ENCODE data around the gene SRCAP. TPM values are rescaled to one million over a fixed set of nuclear protein-coding genes. Genes with fewer than 3 reads are reported as not detected.

The SRCAP gene
- total RNA-seq, 1 experiment from 2014 or later: 57.4 TPM

DNA sequence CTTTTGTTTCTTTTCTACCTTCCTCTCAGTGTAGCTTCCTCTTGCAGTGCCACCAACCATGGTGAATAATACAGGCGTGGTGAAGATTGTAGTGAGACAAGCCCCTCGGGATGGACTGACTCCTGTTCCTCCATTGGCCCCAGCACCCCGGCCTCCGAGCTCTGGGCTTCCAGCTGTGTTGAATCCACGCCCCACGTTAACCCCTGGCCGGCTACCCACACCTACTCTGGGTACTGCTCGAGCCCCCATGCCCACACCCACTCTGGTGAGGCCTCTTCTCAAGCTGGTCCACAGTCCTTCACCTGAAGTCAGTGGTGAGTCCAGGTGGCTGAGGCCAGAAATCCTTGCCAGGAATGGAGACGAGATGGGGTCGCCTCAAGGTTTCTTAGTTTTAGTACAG is 23.9 kb downstream of the SRCAP start:
- peaks cover 11% of the 10 kb centered on the region for H3K36me3 ChIP-seq (ENCODE audit: control insufficient read depth, insufficient read depth, low read length)
- H3K27me3 Mint-ChIP-seq (ENCODE audit: insufficient read depth, unreplicated experiment): no peaks in the 10 kb centered on the region
- intact Hi-C loops (cut with micrococcal nuclease; ENCODE audit: unreplicated experiment): no loop called here
- POLR2A ChIA-PET: no interaction called here
- DNase-seq: no peak
- H3K4me3 ChIP-seq (ENCODE audit: low read depth, low read length): no peak overlapping the region
- CTCF ChIA-PET: interaction anchor here (1.0 kb wide), 1 partner anchor 17 kb away, joined by 3 read pairs; a partner anchor contains a TSS
- no peaks in the 10 kb centered on the region for H3K9me3 Mint-ChIP-seq (ENCODE audit: unreplicated experiment)
- H3K36me3 Mint-ChIP-seq (ENCODE audit: insufficient read depth, unreplicated experiment): peaks cover 97% of the 10 kb centered on the region
- no peak overlapping the region for H3K4me3 Mint-ChIP-seq (ENCODE audit: unreplicated experiment)
- H3K27me3 ChIP-seq (replicated peaks; ENCODE audit: control insufficient read depth, insufficient read depth, low read length): no peaks in the 10 kb centered on the region
- TF ChIP-seq CTCF (IDR thresholded peaks at IDR 0.05; ENCODE audit: insufficient read depth in 1 of 2, low read depth in 1 of 2, low read length in 1 of 2, severe bottlenecking in 1 of 2, unreplicated experiment in 1 of 2): no peak
- no peaks in the 10 kb centered on the region for H3K4me1 ChIP-seq
- no TSS peak for BruUV-seq (replicated peaks)
- H3K27ac Mint-ChIP-seq (ENCODE audit: unreplicated experiment): no peak overlapping the region
- H3K4me1 Mint-ChIP-seq (ENCODE audit: low read depth, unreplicated experiment): peaks cover 6% of the 10 kb centered on the region
- H3K9me3 ChIP-seq: no peaks in the 10 kb centered on the region

- ChIA-PET POLR2A (interaction anchor here (0.6 kb wide), 1 partner anchor 25 kb away, joined by 3 read pairs; the partner anchor contains the start of gene SRCAP), CTCF (no interaction called here)
- Mint-ChIP-seq H3K4me3 (ENCODE audit: unreplicated experiment) (no peak overlapping the region), H3K9me3 (ENCODE audit: unreplicated experiment) (no peaks in the 10 kb centered on the region), H3K36me3 (ENCODE audit: insufficient read depth, unreplicated experiment) (peaks cover 94% of the 10 kb centered on the region), H3K27ac (ENCODE audit: unreplicated experiment) (peak overlapping the region; percentile 53), H3K27me3 (ENCODE audit: insufficient read depth, unreplicated experiment) (no peaks in the 10 kb centered on the region), H3K4me1 (ENCODE audit: low read depth, unreplicated experiment) (peaks cover 6% of the 10 kb centered on the region)
- H3K4me1 ChIP-seq: no peaks in the 10 kb centered on the region
- no peaks in the 10 kb centered on the region for H3K9me3 ChIP-seq
- TF ChIP-seq CTCF (IDR thresholded peaks at IDR 0.05; ENCODE audit: insufficient read depth in 1 of 2, low read depth in 1 of 2, low read length in 1 of 2, severe bottlenecking in 1 of 2, unreplicated experiment in 1 of 2): no peak
- no peak for DNase-seq
- H3K4me3 ChIP-seq (ENCODE audit: low read depth, low read length): no peak overlapping the region
- intact Hi-C loops (cut with micrococcal nuclease; ENCODE audit: unreplicated experiment): no loop called here
- H3K27me3 ChIP-seq (replicated peaks; ENCODE audit: control insufficient read depth, insufficient read depth, low read length): no peaks in the 10 kb centered on the region
- BruUV-seq (replicated peaks): TSS peak; percentile 18
- H3K36me3 ChIP-seq (ENCODE audit: control insufficient read depth, insufficient read depth, low read length): peaks cover 11% of the 10 kb centered on the region
Observed at GRCh38 chr16:30723725-30724355, 24.9 kb downstream of the SRCAP start.

DNA sequence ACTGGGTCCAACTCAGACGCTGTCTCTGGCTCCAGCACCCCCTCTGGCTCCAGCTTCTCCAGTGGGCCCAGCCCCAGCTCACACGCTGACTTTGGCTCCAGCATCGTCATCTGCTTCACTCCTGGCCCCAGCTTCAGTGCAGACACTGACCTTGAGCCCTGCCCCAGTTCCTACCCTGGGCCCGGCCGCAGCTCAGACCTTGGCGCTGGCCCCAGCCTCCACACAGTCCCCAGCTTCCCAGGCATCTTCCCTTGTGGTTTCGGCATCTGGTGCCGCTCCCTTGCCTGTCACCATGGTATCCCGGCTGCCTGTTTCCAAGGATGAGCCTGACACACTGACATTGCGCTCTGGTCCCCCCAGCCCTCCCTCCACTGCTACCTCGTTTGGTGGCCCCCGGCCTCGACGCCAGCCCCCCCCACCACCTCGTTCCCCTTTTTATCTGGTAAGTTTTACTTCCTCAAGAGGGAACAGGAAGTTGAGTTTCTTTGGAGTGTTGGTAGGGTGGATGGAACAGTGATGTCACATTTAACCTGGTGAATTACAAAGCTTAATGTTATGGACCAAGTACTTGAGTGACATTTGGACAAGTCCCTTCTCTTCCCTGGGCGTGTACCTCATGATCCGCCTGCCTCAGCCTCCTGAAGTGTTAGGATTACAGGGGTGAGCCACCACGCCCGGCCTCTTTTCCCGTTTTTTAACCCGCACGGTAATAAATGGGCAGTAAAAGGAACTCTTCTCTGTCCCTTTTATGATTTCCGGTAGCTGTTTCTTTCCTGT is 25.9 kb downstream of the SRCAP start:
- no peak overlapping the region for H3K27ac Mint-ChIP-seq (ENCODE audit: unreplicated experiment)
- no peak for DNase-seq
- POLR2A ChIA-PET: interaction anchor here (0.6 kb wide), 1 partner anchor 26 kb away, joined by 3 read pairs; the partner anchor contains the start of gene SRCAP
- no peaks in the 10 kb centered on the region for H3K27me3 ChIP-seq (replicated peaks; ENCODE audit: control insufficient read depth, insufficient read depth, low read length)
- peaks cover 13% of the 10 kb centered on the region for H3K36me3 ChIP-seq (ENCODE audit: control insufficient read depth, insufficient read depth, low read length)
- H3K9me3 Mint-ChIP-seq (ENCODE audit: unreplicated experiment): no peaks in the 10 kb centered on the region
- H3K9me3 ChIP-seq: no peaks in the 10 kb centered on the region
- CTCF ChIA-PET: no interaction called here
- H3K4me1 Mint-ChIP-seq (ENCODE audit: low read depth, unreplicated experiment): peaks cover 6% of the 10 kb centered on the region
- no TSS peak for BruUV-seq (replicated peaks)
- no peaks in the 10 kb centered on the region for H3K4me1 ChIP-seq
- no peak overlapping the region for H3K4me3 ChIP-seq (ENCODE audit: low read depth, low read length)
- no peak overlapping the region for H3K4me3 Mint-ChIP-seq (ENCODE audit: unreplicated experiment)
- H3K36me3 Mint-ChIP-seq (ENCODE audit: insufficient read depth, unreplicated experiment): peaks cover 97% of the 10 kb centered on the region
- H3K27me3 Mint-ChIP-seq (ENCODE audit: insufficient read depth, unreplicated experiment): no peaks in the 10 kb centered on the region
- intact Hi-C loops (cut with micrococcal nuclease; ENCODE audit: unreplicated experiment): no loop called here
- TF ChIP-seq CTCF (IDR thresholded peaks at IDR 0.05; ENCODE audit: insufficient read depth in 1 of 2, low read depth in 1 of 2, low read length in 1 of 2, severe bottlenecking in 1 of 2, unreplicated experiment in 1 of 2): no peak

Measured in Caco-2 (cell line).